ENCODE results near the gene FTSJ3. TPM values are rescaled to one million over a fixed set of nuclear protein-coding genes. Genes with fewer than 3 reads are reported as not detected.

Gene FTSJ3
- total RNA-seq, 1 donor from 2014 or later: 37.4 TPM

DNA sequence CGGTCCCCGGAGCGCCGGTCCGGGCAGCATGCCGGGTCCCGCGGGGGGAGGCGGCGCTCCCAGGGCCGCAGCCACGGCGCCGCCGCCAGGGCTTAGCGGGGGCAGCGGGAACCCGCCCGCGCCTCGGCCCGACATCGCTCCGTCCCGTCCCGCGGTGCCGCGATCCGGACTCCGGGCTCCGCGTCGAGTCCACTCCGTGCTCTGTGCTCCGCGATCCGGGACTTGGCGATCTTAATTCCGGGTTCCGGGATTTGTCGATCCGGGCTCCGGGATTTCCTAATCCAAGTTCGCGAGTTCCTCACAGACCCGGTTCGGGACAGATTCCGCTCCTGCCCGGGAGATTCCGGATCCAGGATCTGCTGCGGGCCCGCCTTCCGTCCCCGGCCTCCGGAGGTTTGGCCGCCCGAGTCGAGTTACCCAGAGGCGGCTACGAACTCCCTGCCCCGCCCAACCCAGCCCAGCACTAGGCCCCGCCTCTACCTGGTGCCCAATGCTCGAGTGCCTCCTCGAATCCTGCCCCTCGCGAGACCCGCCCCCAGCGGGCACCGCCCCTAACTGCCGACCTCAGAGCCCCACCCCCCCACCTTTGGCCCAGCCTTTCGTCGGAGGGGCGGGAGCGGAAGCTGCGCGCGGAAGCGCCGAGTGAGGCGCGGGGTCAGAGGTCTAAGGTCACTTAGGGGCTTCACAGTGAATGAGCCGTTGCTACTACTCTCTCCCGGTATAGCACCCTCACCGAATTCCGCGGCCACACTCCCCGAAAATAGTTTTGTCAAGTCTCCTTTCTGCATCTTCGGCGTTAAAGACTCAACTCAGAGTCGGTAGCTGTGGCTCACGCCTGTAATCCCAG is 15.3 kb upstream of the FTSJ3 start, which contains the start of gene SMARCD2:
SMARCD2 (minus strand) TSS at position 146 of the 847 bp plus-strand sequence; CDS start at position 135, 11 bp downstream.
- H3K4me1 ChIP-seq: peaks cover 48% of the 10 kb centered on the region
- H3K27ac ChIP-seq: peak within 1 kb of the TSS; percentile 90
- TF ChIP-seq, protein P1, sequence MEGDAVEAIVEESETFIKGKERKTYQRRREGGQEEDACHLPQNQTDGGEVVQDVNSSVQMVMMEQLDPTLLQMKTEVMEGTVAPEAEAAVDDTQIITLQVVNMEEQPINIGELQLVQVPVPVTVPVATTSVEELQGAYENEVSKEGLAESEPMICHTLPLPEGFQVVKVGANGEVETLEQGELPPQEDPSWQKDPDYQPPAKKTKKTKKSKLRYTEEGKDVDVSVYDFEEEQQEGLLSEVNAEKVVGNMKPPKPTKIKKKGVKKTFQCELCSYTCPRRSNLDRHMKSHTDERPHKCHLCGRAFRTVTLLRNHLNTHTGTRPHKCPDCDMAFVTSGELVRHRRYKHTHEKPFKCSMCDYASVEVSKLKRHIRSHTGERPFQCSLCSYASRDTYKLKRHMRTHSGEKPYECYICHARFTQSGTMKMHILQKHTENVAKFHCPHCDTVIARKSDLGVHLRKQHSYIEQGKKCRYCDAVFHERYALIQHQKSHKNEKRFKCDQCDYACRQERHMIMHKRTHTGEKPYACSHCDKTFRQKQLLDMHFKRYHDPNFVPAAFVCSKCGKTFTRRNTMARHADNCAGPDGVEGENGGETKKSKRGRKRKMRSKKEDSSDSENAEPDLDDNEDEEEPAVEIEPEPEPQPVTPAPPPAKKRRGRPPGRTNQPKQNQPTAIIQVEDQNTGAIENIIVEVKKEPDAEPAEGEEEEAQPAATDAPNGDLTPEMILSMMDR (IDR thresholded peaks at IDR 0.05): no peak
- peak within 1 kb of the TSS; percentile 97 for H3K4me3 ChIP-seq
- intact Hi-C loops (cut with DNase I): no loop called here
- ATAC-seq (peak; percentile 94 to 96), DNase-seq (peak; percentile 99)
- H3K9me3 ChIP-seq: no peaks in the 10 kb centered on the region
- H3K27me3 ChIP-seq (ENCODE audit: low read depth): no peaks in the 10 kb centered on the region
- peaks cover 2% of the 10 kb centered on the region for H3K36me3 ChIP-seq

DNA sequence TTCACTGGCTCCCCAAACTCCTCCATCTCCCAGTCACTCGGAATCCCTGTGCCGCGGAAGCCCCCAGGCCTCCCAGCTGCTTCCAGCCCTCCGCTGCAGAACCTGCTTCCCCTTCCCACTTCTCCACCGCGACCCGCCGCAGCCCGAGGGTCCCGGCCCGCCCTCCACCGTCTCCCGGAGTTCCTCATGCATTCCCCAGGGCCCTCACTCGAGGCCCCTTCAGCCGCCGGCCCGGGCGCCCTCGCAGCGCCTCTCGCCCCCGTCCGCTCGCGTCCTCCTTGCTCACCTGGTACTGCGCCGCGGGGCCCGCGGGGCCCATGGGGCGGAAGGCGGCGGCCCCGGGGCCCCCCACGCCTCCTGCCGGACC is 14.7 kb upstream of the FTSJ3 start:
- Histone ChIP-seq H3K27ac (peak overlapping the region; percentile 90), H3K9me3 (no peaks in the 10 kb centered on the region), H3K36me3 (peaks cover 8% of the 10 kb centered on the region), H3K4me3 (peak overlapping the region; percentile 97), H3K27me3 (ENCODE audit: low read depth) (no peaks in the 10 kb centered on the region), H3K4me1 (peaks cover 54% of the 10 kb centered on the region)
- TF ChIP-seq, protein P1 (IDR thresholded peaks at IDR 0.05): no peak
- peak; percentile 70 for DNase-seq
- intact Hi-C loops (cut with DNase I): no loop called here
- ATAC-seq: no peak

- Histone ChIP-seq H3K4me3 (peak overlapping the region; percentile 97), H3K27ac (peak overlapping the region; percentile 90), H3K27me3 (ENCODE audit: low read depth) (no peaks in the 10 kb centered on the region), H3K36me3 (peaks cover 14% of the 10 kb centered on the region), H3K9me3 (no peaks in the 10 kb centered on the region), H3K4me1 (peaks cover 55% of the 10 kb centered on the region)
- peak; percentile 75 for DNase-seq
- peak in 1 of 2 donors; percentile 1 for ATAC-seq
- TF ChIP-seq, protein P1 (IDR thresholded peaks at IDR 0.05): no peak
- intact Hi-C loops (cut with DNase I): no loop called here
Observed at GRCh38 chr17:63841350-63842172, 14.1 kb upstream of the FTSJ3 start.

DNA sequence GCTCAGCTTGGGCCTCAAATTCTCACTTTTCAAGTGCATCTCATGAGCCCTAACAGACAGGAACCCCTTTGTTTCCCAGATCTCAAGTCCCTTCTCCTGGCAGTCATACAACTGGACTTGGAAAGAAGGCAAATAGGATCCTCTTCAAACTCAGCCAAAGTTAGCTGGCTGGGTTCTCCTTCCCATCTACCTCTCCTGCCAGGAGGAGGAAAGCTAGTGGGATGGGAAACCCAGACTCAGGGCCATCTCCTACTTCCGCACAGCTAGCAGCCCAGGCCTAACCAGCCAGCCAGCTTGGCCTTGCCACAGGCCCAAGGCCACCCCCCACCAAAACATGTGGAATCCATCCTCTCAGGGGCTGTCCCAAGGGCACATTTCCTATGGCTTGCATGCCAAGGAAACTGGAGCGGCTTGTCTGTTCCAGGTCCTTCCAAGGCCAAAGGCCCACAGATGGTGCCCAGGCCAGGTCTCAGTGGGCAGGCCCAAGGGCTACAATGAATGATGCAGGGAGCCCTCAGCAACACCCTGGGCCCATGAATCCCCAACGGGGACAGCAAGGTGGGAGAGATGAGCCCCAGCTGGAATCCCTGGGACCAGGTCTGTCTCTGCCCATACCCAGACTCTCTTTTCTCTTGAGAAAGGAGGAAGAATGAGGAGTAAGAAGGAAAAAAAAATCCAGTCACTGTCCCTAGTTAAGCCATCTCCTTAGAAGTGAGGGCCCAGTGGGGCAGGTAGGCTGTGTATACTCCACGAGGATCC is 13.3 kb upstream of the FTSJ3 start:
- TF ChIP-seq, protein P1 (IDR thresholded peaks at IDR 0.05): no peak
- intact Hi-C loops (cut with DNase I): no loop called here
- ATAC-seq (no peak), DNase-seq (no peak)
- Histone ChIP-seq H3K27me3 (ENCODE audit: low read depth) (no peaks in the 10 kb centered on the region), H3K27ac (peak overlapping the region; percentile 90), H3K36me3 (peaks cover 22% of the 10 kb centered on the region), H3K9me3 (no peaks in the 10 kb centered on the region), H3K4me1 (peaks cover 55% of the 10 kb centered on the region), H3K4me3 (peak overlapping the region; percentile 97)

- DNase-seq: peak; percentile 92
- peak overlapping the region; percentile 90 for H3K27ac ChIP-seq
- intact Hi-C loops (cut with DNase I): no loop called here
- no peaks in the 10 kb centered on the region for H3K9me3 ChIP-seq
- TF ChIP-seq, protein P1 (IDR thresholded peaks at IDR 0.05): no peak
- peaks cover 43% of the 10 kb centered on the region for H3K36me3 ChIP-seq
- ATAC-seq: peak; percentile 52 to 53
- H3K4me3 ChIP-seq: peak overlapping the region; percentile 97
- no peaks in the 10 kb centered on the region for H3K27me3 ChIP-seq (ENCODE audit: low read depth)
- peaks cover 57% of the 10 kb centered on the region for H3K4me1 ChIP-seq
Observed at GRCh38 chr17:63838631-63839171, 11.2 kb upstream of the FTSJ3 start.
